Frontal cortex (tissue), 4 donors: ENCODE data around the gene RICTOR. TPM values are rescaled to one million over a fixed set of nuclear protein-coding genes. Genes with fewer than 3 reads are reported as not detected.
A peak's percentile ranks its signal among the peaks of the same experiment; 100 is the strongest.

ENCODE experiments used
- DNase-seq, 2 donors: peaks; one replicate each; pipeline ENCODE4 v3.0.0; 2012; ENCODE audit warnings: low spot score in 2 of 2
- FAIRE-seq: peaks from 2 replicates; lab custom pipeline; 2012; peaks lifted over from hg19 to GRCh38; lab: Jason Lieb, UNC
- total RNA-seq: library from RNA; depleted of rRNA; stranded (reverse); fragments of >200 nt; gene quantifications from one replicate; pipeline ENCODE4 v1.2.3, GENCODE V29; 2014
- donor health status: control.
- donor health status: control.
- donor health status: control.

RICTOR gene
- total RNA-seq, 1 donor from 2014 or later, result 56.7 TPM

DNA sequence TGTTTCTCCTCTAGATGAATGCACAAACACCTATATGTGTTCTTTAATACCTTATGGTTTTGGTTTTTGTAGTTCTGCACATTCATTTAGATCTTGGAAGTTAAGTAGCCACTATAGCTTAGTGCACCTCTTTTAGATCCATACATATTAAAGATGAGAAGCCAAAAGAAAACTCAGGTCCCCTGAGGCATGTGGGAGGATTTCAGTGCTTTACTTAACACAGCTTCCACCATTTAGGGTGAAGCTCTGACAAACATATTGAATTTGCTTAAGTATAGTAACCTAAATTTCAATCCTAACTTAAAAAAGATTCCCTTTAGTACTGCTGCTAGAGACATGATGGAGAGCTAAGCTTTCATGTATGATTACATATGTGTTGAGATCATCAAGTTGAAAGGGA lies 25.6 kb upstream of the RICTOR start:
- FAIRE-seq, result no peak
- DNase-seq, result no peak

DNA sequence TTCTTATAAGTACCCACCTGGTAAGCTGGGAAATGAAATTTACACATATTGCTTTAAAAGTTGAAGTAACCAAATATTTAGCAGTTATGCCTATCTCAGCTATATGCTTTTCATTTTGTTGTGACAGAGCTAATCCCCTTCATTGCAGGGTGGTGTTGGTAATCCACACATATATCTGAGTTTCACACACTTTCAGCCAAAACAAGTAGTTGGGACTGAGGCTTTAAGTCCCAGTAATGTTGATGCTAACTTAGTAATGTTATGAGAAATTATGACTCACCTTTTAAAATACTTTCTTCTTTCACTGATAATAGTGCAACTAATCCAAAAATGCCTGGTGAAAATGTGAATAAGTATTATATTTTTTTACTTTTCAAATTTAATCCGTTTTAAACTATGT lies 19.2 kb upstream of the RICTOR start:
- DNase-seq (no peak), FAIRE-seq (no peak)

DNA sequence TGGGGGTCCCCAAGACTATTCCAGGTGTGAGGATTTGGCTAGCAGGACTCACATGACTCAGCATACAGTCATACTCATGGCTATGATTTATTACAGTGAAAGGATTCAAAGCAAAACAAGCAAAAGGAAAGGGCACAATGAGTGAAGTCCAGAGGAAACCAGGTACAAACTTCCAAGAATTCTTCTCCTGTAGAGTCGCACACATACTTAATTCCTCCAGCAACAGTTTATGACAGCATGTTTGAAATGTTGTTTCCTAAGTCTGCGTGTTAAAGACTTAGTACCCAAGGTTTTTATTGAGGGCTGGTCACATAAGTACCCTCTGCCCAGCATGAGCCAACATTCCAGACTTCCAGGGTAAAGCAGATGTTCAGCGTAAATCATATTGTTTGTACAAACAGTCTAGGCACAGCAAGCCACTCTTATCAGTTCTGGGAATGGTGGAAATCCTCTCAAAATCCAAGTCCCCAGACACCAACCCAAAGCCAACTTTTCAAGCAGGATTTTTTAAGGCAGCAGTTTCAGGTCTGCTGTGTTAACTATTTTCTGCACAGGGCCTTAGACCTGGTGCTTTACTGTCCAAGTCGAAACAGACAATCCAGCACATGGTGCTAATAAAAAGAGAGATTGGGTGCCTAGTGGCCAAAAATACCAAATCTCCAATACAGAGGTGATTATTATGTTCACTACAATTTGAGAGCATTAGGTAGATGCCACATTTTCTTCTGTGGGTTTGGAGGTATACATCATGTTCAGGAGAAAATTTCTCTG lies 18.6 kb upstream of the RICTOR start:
- FAIRE-seq, result no peak

DNA sequence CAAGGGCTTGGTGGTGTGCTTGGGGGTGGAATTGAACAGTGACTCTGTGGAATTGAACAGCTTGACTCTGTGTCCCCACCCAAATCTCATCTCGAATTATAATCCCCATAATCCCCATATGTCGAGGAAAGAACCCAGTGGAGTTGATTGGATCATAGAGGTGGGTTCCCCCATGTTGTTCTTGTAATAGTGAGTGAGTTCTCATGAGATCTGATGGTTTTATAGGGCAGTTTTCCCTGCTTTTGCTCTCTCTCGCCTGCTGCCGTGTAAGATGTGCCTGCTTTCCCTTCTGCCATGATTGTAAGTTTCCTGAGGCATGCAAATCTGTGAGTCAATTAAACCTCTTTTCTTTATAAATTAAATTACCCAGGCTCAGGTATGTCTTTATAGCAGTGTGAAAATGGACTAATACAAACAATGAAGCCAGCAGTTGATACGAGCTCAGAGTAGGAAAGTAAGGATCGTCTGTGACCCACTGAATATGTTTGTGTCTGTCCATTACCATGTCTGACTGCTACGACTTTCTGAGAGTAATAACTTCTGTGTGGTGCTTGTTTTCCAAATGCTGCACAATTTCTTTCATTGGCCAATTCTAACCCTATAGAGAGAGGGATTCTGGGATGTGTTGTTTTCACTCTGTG lies 17.9 kb upstream of the RICTOR start:
- FAIRE-seq, result no peak
- no peak for DNase-seq

More for the DNA sequence above, 18.6 kb upstream of the RICTOR start:
- DNase-seq, result no peak

DNA sequence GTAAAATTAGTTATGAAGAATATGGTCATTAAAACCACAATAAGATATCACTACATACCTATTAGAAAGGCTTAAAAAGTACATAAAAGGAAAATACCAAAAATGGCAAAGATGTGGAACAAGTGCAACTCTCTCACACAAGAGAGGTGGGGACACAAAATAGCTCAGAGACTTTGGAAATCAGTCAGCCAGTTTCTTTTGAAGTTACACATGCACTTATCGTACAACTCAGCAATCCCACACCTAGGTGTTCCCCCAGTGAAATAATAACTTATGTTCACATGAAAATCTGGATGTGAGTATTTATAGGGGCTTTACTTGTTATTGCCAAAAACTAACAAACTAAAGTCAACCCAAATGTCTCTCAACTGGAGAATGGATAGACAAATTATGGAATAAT lies 9.8 kb upstream of the RICTOR start:
- DNase-seq (no peak), FAIRE-seq (no peak)

DNA sequence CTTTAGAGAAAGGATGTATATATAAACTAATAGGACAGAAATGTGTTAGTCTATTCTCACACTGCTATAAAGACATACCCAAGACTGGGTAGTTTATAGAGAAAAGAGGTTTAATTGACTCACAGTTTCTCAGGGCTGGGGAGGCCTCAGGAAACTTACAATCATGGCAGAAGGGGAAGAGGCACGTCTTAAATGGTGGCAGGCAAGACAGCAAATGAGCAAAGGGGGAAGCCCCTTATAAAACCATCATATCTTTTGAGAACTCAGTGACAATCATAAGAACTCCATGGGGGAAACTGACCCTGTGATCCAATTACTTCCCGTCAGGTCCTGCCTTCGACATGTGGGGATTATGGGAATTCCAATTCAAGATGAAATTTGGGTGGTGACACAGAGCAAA lies 8.8 kb upstream of the RICTOR start:
- no peak for DNase-seq
- no peak for FAIRE-seq

DNA sequence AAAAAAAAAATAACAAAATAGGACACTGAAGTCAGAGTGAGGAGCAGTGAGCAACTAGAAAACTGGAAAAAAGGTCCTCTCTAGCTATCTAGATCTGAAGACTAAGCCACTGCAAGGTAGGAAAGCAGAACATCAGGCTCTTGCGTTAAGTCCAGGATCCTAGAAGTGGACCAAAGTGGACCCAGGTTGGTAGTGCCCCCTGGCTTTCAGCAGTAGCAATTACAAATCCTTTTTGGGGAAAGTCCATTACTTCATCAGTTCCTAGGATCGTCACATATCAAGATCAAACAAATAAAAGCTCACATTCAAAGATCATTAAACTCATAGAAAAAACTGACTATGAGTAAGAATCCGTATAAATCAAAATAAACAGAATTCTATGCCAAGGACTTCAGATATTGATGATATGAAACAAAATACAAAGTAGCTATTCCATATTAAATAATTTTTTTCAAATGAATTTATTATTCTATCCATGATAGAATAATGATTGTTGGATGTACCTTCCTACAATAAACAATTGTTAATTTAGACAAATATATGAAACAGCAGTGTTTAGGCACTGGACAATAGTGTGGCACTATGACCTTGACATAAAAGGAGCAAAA lies 6.5 kb upstream of the RICTOR start:
- FAIRE-seq (peak; percentile 72), DNase-seq (peak in 1 of 2 donors; percentile 46)

DNA sequence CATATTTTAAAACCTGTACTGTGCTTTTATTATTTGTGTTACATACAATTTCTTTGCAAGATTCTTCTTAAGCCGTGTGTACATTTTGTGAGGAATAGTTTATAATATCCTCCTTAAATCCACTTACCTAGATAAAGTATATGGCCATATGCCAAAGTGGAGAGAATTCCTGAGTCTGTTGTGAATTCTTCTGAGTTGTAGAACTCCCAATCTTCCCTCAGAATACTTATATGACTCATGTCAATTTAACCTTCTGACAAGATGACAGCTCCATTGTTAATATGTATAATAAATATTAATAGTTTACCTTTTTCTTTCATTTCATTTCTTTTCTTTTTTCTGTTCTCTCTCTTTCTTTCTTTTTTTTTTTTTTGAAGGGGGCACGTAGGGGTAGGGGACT lies 6.0 kb upstream of the RICTOR start:
- DNase-seq (no peak), FAIRE-seq (no peak)

DNA sequence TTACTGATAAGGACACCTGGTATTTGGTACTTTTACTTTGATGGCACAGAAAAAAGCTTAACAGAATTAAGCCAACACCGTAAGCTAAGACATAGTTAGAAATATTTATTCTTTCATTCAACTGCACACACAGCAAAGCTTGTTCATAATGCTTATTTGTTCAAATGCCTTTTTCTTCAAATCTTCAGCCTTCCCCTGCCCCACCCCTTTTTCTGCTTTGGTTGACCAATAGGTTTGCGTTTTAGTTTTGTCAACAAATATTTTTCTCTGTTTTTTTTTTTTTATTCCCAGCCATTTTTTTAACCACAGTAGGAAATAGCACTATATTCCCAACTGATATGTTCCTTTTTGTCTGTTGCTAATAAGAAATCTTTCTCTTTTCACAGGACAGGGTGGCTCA lies 4.9 kb upstream of the RICTOR start:
- no peak for FAIRE-seq
- DNase-seq, result no peak

DNA sequence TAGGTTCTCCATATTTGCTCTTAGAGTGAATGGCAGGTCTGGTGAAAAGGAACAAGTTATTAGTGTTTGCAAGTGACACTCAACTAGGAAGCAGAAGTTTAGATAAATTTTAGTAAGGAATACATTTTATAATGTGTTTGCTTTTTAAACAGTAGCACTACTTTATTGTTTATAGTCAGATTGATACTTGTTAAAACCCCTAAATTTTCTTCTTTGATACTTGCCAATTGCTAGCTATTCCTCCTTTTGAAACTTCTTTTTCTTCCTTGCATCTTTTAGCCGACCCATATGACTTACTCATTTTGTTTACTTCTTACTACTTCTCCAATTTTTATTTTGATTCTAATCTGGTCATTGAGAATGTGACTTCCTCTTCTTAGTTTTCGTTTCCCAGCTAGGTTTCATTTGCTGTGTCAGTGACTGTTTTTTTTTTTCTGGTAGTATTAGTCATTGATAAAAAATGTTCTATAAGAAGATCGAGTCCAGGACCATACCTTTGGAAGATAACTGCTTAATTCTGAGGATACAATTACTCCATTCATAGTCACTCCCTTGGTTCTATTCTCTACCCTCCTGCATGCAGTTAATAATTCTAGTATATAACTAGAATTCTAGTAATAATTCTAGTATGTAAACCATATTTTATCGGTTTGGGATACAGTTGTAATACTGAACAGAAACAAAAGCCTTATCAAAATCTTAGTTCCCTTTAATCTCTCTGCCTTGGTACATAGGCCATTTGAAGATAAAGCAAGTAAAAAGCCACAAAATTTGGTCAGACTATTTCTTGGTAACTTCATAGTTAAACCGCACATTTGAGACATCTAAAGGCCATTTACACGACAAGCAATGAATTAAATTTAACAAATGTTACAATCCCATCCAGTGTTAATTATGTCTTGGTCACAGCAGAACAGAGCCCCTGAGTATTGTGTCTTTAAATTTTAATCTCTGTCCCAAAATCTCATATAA lies 2.8 kb upstream of the RICTOR start:
- DNase-seq (no peak), FAIRE-seq (no peak)

DNA sequence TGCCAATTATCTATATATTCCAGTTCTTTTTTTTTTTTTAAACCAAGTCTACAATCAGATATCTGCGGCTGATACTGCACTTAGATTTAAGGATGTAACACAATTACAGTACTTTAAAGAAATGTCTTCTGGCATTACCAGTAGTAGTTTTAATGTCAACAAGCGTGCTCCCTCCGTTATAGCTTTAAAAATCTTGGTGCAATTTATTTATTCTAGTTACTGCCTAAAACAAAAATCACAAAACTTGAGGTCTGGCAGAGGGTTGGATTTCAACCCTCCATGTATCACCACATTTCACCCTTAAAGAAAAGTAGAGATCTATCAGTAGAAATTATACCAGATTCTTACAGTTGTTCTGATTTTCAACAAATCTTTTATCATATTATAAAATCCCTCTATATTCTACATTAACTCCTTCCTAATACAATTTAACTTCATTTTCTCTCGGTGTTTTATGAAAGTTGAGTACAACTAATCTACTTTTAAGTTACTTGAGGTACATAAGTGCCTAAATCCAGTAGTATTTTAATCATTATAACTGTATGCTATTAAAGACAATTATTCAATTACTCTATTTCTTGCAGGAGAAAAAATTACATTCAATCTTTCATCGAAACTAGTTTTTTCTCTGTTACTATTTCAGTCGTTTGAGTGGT lies 2.0 kb upstream of the RICTOR start:
- DNase-seq (no peak), FAIRE-seq (no peak)

DNA sequence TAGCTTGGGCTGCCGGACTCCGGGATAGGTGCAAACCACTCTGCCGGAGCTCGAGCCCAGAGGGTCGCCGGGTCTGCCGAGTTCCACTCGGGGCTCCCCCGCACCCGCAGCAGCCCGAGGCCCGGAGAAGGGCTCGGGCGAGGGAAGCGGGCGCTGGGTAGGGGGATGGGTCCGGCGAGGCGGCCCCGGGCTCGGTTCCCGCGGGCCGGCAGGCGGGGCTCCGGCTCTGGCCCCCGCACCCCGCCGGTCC lies 507 bp downstream of the RICTOR start:
- no peak for DNase-seq
- no peak for FAIRE-seq

DNA sequence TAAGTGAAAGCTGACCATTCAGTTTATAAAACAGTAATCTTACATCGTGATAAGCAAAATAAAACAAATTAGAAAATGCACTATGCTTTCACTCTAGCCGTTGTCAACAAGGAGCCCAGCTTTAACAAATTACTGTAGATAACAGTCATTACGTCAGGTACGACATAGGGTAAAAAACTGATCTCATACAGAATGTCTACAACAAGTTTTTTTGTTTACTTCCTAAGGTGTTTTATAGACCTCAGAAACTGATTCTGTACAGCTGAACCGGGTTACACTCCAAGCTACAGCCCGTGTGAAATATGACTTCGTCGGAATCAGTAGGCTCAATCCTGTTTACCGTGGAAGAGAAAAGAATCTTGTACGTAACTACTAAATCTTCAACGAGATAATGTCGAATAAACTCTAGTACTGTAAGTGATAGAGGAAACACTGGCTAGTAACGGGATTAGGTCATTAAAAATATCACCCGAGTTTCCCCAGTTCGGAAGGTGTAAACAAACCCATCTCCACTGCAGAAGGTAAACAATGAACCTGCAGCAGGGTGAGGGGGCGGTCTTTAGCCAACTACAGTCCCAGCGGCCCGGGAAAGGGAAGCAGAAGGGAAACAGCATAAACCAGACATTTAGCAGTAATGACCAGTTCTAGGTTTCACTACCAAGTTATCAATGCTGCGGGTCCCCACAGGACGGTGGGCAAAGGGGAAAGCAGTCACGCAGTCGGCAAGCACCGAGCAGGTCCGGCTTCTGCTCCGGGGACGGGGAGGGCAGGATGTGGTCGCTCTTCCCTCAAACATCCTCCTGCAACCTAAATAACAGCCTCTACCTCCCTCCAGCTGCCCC lies 1.1 kb downstream of the RICTOR start:
- peak; percentile 34 to 43 for DNase-seq
- FAIRE-seq, result no peak

DNA sequence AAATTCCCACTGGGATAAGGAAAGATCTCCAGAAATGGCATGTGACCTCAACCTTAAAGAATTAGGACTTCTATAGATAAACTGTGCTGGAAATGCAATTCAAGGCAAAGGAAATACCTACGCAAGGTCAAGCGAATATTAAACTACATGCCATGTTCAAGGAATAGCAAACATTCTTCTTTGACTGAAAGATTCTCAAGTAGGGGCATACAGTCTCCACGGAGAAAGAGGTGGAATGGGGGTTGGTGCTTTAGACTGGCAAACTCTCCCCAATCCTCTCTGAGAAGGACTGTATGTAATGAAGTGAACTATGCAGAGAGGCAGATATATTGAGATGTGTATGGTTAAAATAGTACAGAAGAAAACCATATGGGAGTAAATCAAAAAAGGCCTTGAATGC lies 6.1 kb downstream of the RICTOR start:
- DNase-seq, result no peak
- FAIRE-seq, result no peak

DNA sequence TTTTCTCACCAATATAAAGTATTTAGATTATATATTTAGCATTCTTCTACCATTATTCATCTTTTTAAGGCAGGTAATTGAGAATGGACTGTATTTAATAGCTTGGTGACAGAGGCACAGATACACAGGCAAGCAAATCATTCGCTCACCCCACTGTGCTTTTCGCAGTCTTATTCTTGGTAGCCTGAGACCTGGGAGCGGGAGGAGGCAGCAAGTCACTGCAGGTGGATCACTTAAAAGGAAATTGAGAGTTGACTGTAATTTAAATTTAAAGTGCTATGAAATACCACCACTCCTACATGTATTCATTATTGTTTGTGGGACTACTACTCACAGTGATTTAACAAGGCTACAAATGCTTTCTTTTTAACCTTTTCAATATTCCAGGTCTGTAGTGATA lies 9.7 kb downstream of the RICTOR start:
- FAIRE-seq, result no peak
- no peak for DNase-seq

DNA sequence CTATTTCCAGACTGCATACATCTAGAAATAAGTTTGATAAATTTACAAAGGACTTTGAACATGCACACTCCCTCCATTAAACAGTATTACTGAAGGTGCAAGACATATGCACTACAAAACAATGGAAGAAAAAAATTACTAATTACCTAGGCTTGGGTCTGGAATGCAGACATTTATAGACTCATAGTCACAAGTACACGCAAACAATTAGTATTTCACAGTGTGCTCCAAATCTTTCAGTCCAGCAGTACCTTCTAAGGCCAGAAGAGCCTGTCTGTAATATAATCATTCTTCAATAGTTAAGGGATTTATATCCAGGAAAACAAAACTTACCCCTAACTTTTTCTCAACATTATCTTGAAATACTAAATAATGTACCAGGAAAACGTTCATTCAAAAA lies 11.2 kb downstream of the RICTOR start:
- FAIRE-seq (no peak), DNase-seq (no peak)

DNA sequence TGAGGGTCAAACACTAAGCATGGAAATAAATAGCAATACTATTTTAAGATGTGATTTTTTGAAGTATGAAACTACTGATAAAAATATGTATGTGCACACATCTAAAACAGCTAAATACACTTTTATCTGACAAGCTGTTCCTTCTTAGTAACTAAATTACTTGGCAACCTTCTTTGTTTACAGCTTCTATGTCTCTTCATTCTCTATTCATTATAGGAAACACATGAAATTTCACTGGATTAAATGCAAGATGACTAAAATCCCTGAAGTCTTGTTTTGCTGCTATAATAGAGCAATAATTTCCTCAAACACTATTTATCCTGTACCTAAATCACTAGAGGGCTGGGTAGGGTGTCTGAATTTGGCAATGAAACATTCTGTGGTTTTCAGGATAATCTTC lies 11.7 kb downstream of the RICTOR start:
- DNase-seq, result no peak
- FAIRE-seq, result no peak

DNA sequence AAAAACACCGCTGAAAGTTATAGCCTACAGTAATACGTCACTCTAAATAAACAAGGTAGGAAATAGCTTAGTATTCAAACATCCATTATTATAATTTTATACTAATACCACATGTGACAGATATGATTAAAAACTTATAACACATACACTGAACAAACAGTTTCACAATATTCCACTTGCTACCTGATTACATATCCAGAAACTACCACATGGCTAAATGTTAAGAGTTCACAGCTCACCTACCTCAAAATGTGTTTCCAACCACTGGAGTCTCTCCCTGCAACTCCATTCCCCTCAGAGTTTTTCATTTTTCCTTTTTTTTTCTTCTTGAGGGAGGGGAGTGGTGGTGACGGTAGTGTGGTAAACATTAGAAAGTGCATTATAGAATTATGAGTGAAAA lies 12.1 kb downstream of the RICTOR start:
- DNase-seq (no peak), FAIRE-seq (no peak)

DNA sequence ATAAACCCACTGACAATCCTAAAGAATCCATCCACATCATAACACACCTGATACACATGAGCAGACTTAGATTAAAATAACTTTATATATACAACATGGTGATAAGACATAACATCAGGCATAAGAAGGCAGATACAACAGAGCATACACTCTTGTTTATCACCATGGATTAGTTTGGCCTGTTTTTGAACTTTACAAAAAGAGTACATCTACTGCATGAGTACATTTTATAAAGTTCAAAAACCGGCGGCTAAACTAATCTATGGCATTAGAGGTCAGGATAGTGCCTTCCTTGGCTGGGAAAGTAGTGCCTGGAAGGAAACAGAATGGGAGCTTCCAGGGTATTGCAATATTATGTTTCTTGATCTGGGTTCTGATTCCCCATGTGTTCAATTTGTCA lies 15.1 kb downstream of the RICTOR start:
- FAIRE-seq (no peak), DNase-seq (no peak)
